Ovary (tissue), 9 donors: Measurements from ENCODE around the gene KDELR1. TPM values are rescaled to one million over a fixed set of nuclear protein-coding genes. Genes with fewer than 3 reads are reported as not detected.
A peak's percentile ranks its signal among the peaks of the same experiment; 100 is the strongest.

Experiments
- DNase-seq, 5 donors: peaks; one replicate each; pipeline ENCODE4 v3.0.0-alpha.2; 2019 to 2020
- H3K27ac ChIP-seq, 2 donors: fragments of 200-600 bp; one replicate each; pipeline versions ENCODE4 v1.5.1 to v1.8.0; 2019 to 2022
- H3K27me3 ChIP-seq: fragments of 200-600 bp; one replicate; pipeline ENCODE4 v1.8.0; 2022
- H3K36me3 ChIP-seq: fragments of 200-600 bp; sonication (generic); one replicate; pipeline ENCODE4 v1.5.1; 2019
- H3K4me1 ChIP-seq: one replicate; pipeline ENCODE4 v1.8.1; 2013; ENCODE audit warnings: mild to moderate bottlenecking, moderate library complexity; ENCODE audit not compliant: insufficient read depth
- H3K4me3 ChIP-seq: fragments of 200-600 bp; sonication (generic); one replicate; pipeline ENCODE4 v1.5.1; 2017
- H3K9me3 ChIP-seq, 2 donors: fragments of 200-600 bp in 1 of 2; sonication (generic) in 1 of 2; one replicate each; pipeline versions ENCODE4 v1.5.1 to v1.8.1; 2013 to 2019; ENCODE audit warnings: mild to moderate bottlenecking in 1 of 2, moderate library complexity in 1 of 2
- CTCF ChIP-seq, 3 donors: fragments of 450-650 bp in 2 of 3; fragments of 200-600 bp in 1 of 3; IDR thresholded peaks; one replicate each; pipeline versions ENCODE4 v1.5.1 to v1.8.0; 2016 to 2022; ENCODE audit warnings: antibody characterized with exemption in 3 of 3, mild to moderate bottlenecking in 1 of 3
- EP300 ChIP-seq: sonication (generic); formaldehyde crosslinking; IDR thresholded peaks from one replicate; pipeline ENCODE4 v1.6.1; 2017; ENCODE audit warnings: antibody characterized with exemption
- POLR2A ChIP-seq: fragments of 450-650 bp; IDR thresholded peaks from one replicate; pipeline ENCODE4 v1.6.1; 2017; ENCODE audit warnings: antibody characterized with exemption, mild to moderate bottlenecking, moderate library complexity
- WGBS, 3 donors: extraction: QIAGEN DNeasy Blood & Tissue Kit in 1 of 3; methylation state at CpG; one replicate each; pipeline versions ENCODE4 v1.1.5 to v1.1.7; 2013 to 2017; 5-methylcytosine and 5-hydroxymethylcytosine counted together
- intact Hi-C, 4 donors: fragments of 100-400 bp; cut with DNase I; formaldehyde crosslinking; loops; one replicate each; pipeline versions ENCODE4 v1.11.0 to v1.15.1; 2022 to 2023
- polyA plus RNA-seq, 2 donors: library from polyadenylated mRNA; stranded (reverse); fragments of 200-250 nt in 1 of 2; fragments of 350-450 nt in 1 of 2; fragmentation: Illumina TruSeq in 1 of 2; extraction: RNeasy Lipid Tissue Mini Kit (QIAGEN cat#74804) in 1 of 2; gene quantifications; one replicate each; pipeline ENCODE4 v1.2.3, GENCODE V29; 2013 to 2014
- total RNA-seq, 7 donors: library from RNA; depleted of rRNA in 2 of 7; stranded (reverse); fragments of >200 nt in 2 of 7; fragmentation: NEBNext Ultra II Directional in 3 of 7; extraction: Animal tissue kit (Norgen Biotek cat#: 25700) in 3 of 7; gene quantifications; one replicate each; pipeline versions ENCODE4 v1.1.0 to v1.2.4, GENCODE V29; 2016 to 2023
- donor health status: DM: no; HTN: no; CAD: no; lungs with moderate emphysema.
- donor health status: DM: no; HTN: no; CAD: no.
- donor health status: Bipolar disorder and iron deficiency.
- donor health status: DM: yes; HTN: yes; CAD: no.
- donor health status: DM: no; HTN: no; CAD: no.
- donor health status: DM: yes; HTN: yes; CAD: no.

The KDELR1 gene
- total and polyA plus RNA-seq, 9 donors: 94.0 to 333 (median 179) TPM

GRCh38 chr19:48348045-48348444 lies 43.3 kb downstream of the KDELR1 start:
- 9 to 17% (median 11%) methylated on average over 5 of the region's 5 CpGs for WGBS, 3 donors
- intact Hi-C loops: loop anchor here in 1 of 4 donors (10.0 kb wide), 1 partner anchor 63 kb away; no protein-coding TSS in a partner anchor
- Histone ChIP-seq H3K27ac (peak overlapping the region in 1 of 2 donors; percentile 47), H3K36me3 (no peaks in the 10 kb centered on the region), H3K4me3 (no peak overlapping the region), H3K27me3 (no peaks in the 10 kb centered on the region), H3K4me1 (peaks cover 2% of the 10 kb centered on the region), H3K9me3 (no peaks in the 10 kb centered on the region)
- no peak for TF ChIP-seq POLR2A
- TF ChIP-seq EP300: no peak
- no peak for TF ChIP-seq CTCF (IDR thresholded peaks at IDR 0.05)
- DNase-seq: peak in 4 of 5 donors; percentile 43 to 69 (median 58)

DNA sequence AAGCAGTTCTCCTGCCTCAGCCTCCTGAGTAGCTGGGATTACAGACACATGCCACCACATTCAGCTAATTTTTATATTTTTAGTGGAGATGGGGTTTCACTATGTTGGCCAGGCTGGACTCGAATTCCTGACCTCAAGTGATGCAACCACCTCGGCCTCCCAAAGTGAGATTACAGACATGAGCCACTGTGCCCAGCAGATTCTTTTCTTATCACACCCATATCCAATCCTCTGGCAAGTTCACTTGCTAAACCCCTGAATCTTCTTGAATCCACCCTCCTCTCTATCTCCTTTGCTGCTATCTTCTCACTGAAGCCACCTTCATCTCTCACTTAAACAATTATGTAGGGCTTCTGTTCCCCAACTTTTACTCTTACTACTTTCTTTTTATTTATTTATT lies 45.2 kb downstream of the KDELR1 start:
- TF ChIP-seq CTCF (IDR thresholded peaks at IDR 0.05) (no peak), EP300 (no peak), POLR2A (no peak)
- no peaks in the 10 kb centered on the region for H3K36me3 ChIP-seq
- 82 to 91% (median 88%) methylated on average over 2 of the region's 2 CpGs for WGBS, 3 donors
- no peak overlapping the region for H3K4me3 ChIP-seq
- intact Hi-C loops: loop anchor here in 1 of 4 donors (10.0 kb wide), 1 partner anchor 61 kb away; no protein-coding TSS in a partner anchor
- no peak overlapping the region for H3K27ac ChIP-seq
- no peaks in the 10 kb centered on the region for H3K9me3 ChIP-seq
- DNase-seq: no peak
- no peaks in the 10 kb centered on the region for H3K27me3 ChIP-seq
- H3K4me1 ChIP-seq: peaks cover 2% of the 10 kb centered on the region

- no peaks in the 10 kb centered on the region for H3K27me3 ChIP-seq
- no peaks in the 10 kb centered on the region for H3K9me3 ChIP-seq
- TF ChIP-seq POLR2A: no peak
- no peak for TF ChIP-seq CTCF (IDR thresholded peaks at IDR 0.05)
- no peak for TF ChIP-seq EP300
- H3K27ac ChIP-seq: no peak overlapping the region
- 87 to 98% (median 92%) methylated on average over 6 of the region's 6 CpGs for WGBS, 3 donors
- H3K4me3 ChIP-seq: no peak overlapping the region
- intact Hi-C loops: loop anchor here in 1 of 4 donors (10.0 kb wide), 1 partner anchor 60 kb away; no protein-coding TSS in a partner anchor
- peaks cover 2% of the 10 kb centered on the region for H3K4me1 ChIP-seq
- DNase-seq: no peak
- H3K36me3 ChIP-seq: no peaks in the 10 kb centered on the region
Observed at GRCh38 chr19:48344892-48345291, 46.5 kb downstream of the KDELR1 start.

DNA sequence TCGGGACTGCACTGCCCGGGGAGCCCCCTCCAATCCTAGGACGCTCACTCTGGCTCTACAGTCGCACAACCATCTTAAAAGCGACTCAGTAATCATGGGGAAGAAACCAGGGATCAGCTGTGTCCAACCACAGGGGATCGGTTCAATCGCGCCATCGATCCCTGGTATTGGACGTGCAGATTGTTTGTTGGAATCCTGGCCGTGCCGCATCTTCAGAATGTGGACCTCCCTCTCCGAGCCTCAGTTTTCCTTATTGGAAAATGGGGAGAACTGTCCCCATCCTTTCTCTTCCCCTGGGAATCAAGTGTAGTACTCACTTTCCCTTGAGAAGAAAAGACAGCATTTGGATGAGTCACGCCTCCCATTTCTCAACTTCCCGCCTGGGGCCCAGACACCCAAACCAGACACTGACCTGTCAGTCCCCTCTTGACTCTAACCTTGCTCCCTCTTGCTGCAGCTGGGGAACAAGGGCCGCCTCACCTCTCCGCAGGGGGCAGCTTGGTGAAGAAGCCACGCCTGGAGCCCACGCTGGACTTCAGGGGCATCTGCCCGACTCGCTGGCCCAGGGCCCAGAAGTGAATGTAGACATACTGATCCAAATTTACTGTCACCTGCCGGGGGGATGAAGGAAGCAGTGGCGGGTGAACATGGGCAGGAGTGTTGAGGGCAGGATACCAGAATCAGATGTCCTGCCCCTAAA lies 48.4 kb downstream of the KDELR1 start:
- no peak for DNase-seq
- 87 to 93% (median 90%) methylated on average over 23 of the region's 23 CpGs for WGBS, 3 donors
- H3K27me3 ChIP-seq: no peaks in the 10 kb centered on the region
- no peak overlapping the region for H3K27ac ChIP-seq
- H3K36me3 ChIP-seq: no peaks in the 10 kb centered on the region
- no peaks in the 10 kb centered on the region for H3K4me1 ChIP-seq
- intact Hi-C loops: loop anchor here in 1 of 4 donors (10.0 kb wide), 1 partner anchor 58 kb away; no protein-coding TSS in a partner anchor
- no peaks in the 10 kb centered on the region for H3K9me3 ChIP-seq
- H3K4me3 ChIP-seq: no peak overlapping the region
- TF ChIP-seq CTCF (IDR thresholded peaks at IDR 0.05): no peak
- no peak for TF ChIP-seq EP300
- no peak for TF ChIP-seq POLR2A
